T-cell (primary cell): ENCODE data around the gene TMEM60. TPM values are rescaled to one million over a fixed set of nuclear protein-coding genes. Genes with fewer than 3 reads are reported as not detected.
"Not testable (repeated sequence)": the region's sequence is repeated elsewhere in the genome, so short reads cannot be mapped to it uniquely, and the experiment has no call there.

Source experiments
- ATAC-seq, 4 experiments: fragments of 200-7000 bp in 3 of 4; fragments of 150-1000 bp in 1 of 4; cut with Tn5 transposase; replicated peaks in 1 of 4; 1 replicate in 3 of 4; 2 replicates in 1 of 4; pipeline ENCODE4 v1.10.0; 2021; ENCODE audit warnings: moderate library complexity in 3 of 4, mild to moderate bottlenecking in 2 of 4, moderate number of reproducible peaks in 1 of 4
- CTCF ChIA-PET, 2 donors: fragments of 300-600 bp; sonication (Branson Sonifier 250); formaldehyde crosslinking; loops; one replicate each; lab custom pipeline; 2022; ENCODE audit warnings: antibody characterized with exemption in 2 of 2; lab: Charles Lee
- POLR2A ChIA-PET, 2 donors: fragments of 300-600 bp; sonication (Branson Sonifier 250); formaldehyde crosslinking; loops; one replicate each; lab custom pipeline; 2022; ENCODE audit warnings: antibody characterized with exemption in 2 of 2; lab: Charles Lee
- DNase-seq, 35 experiments: peaks; one replicate each; pipeline versions ENCODE4 v3.0.0 to v3.0.0-alpha.2; 2013 to 2023
- H3K27ac ChIP-seq: one replicate; pipeline ENCODE4 v1.5.1; 2013; ENCODE audit warnings: low read length
- H3K27me3 ChIP-seq, 2 experiments: replicated peaks in 1 of 2; 1 replicate in 1 of 2; 2 replicates in 1 of 2; pipeline versions ENCODE4 v1.6.1 to v1.7.0; 2013; ENCODE audit warnings: low read length in 1 of 2, mixed read lengths in 1 of 2; ENCODE audit not compliant: control insufficient read depth in 2 of 2, insufficient read depth in 2 of 2; ENCODE audit errors: extremely low read depth in 1 of 2
- H3K36me3 ChIP-seq, 2 donors: 1 replicate in 1 of 2; 2 replicates in 1 of 2; pipeline versions ENCODE4 v1.6.1 to v1.7.0; 2013; ENCODE audit warnings: low read length in 1 of 2; ENCODE audit not compliant: control insufficient read depth in 2 of 2, insufficient read depth in 1 of 2; ENCODE audit errors: extremely low read depth in 1 of 2
- H3K4me1 ChIP-seq, 2 experiments: 1 replicate in 1 of 2; 2 replicates in 1 of 2; pipeline versions ENCODE4 v1.6.1 to v1.7.0; 2013; ENCODE audit warnings: low read length in 2 of 2, mixed read lengths in 1 of 2; ENCODE audit not compliant: insufficient read depth in 2 of 2, control insufficient read depth in 1 of 2; ENCODE audit errors: extremely low read depth in 1 of 2
- H3K4me3 ChIP-seq, 2 donors: 1 replicate in 1 of 2; 2 replicates in 1 of 2; pipeline versions ENCODE4 v1.5.1 to v1.7.0; 2013; ENCODE audit warnings: mild to moderate bottlenecking in 2 of 2, low read length in 1 of 2, moderate library complexity in 1 of 2; ENCODE audit not compliant: control insufficient read depth in 1 of 2; ENCODE audit errors: extremely low read depth in 1 of 2
- H3K9me3 ChIP-seq: 2 replicates; pipeline ENCODE4 v1.7.0; 2013
- H3K27ac Mint-ChIP-seq, 2 donors: one replicate each; pipeline ENCODE4 v1.8.0; 2020 to 2021; ENCODE audit warnings: mild to moderate bottlenecking in 2 of 2, mixed read lengths in 2 of 2
- H3K27me3 Mint-ChIP-seq, 2 donors: one replicate each; pipeline ENCODE4 v1.8.0; 2021 to 2022; ENCODE audit warnings: mixed read lengths in 2 of 2
- H3K36me3 Mint-ChIP-seq: one replicate; pipeline ENCODE4 v1.8.0; 2021; ENCODE audit warnings: mixed read lengths
- H3K4me1 Mint-ChIP-seq, 3 donors: one replicate each; pipeline ENCODE4 v1.8.0; 2020 to 2022; ENCODE audit warnings: mixed read lengths in 3 of 3, mild to moderate bottlenecking in 1 of 3
- H3K4me3 Mint-ChIP-seq, 3 donors: one replicate each; pipeline ENCODE4 v1.8.0; 2020 to 2022; ENCODE audit warnings: mild to moderate bottlenecking in 3 of 3, mixed read lengths in 3 of 3, moderate library complexity in 3 of 3
- H3K9me3 Mint-ChIP-seq, 3 donors: one replicate each; pipeline ENCODE4 v1.8.0; 2020 to 2022; ENCODE audit warnings: mixed read lengths in 3 of 3
- WGBS: methylation state at CpG from one replicate; pipeline ENCODE4 v1.1.5; 2013; ENCODE audit warnings: missing lambda C conversion rate; ENCODE audit not compliant: insufficient coverage; 5-methylcytosine and 5-hydroxymethylcytosine counted together
- total RNA-seq, 35 experiments: library from RNA in 6 of 35; stranded (reverse) in 6 of 35; fragments of 120-200 nt in 1 of 35; gene quantifications; one replicate each; pipeline versions ENCODE4 v1.2.1 to v1.2.4 and lab custom pipeline; 2013 to 2026

TMEM60 gene
- total RNA-seq, 5 donors from 2014 or later (not counting 1 experiment from before 2014, with no cell fraction given), result 3.6 to 13.0 (median 10.6) TPM

DNA sequence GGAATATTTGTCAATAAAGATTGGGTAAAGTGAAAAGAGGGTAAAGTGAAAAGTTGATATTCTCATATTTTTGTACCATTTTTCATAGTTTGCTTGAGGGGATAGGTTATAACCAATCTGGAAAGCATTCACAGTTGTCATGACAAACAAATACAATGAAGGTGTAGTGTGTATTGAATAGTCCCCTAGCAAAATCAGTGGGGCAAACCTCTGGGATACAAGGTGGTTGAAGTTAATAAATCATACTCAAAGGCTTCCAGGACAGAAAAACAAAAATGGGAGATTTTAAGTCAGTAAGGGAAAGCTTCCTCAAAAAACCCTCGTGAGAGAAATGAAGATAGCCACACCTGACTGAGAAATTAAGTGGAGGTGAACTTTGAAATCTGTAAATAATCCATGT, 39.7 kb upstream of the TMEM60 start:
- CTCF ChIA-PET, result no interaction called here
- ATAC-seq (no peak), DNase-seq (no peak)
- Mint-ChIP-seq H3K36me3 (peaks cover 11% of the 10 kb centered on the region), H3K4me1 (peaks cover 22 to 47% (median 33%) of the 10 kb centered on the region in 3 donors), H3K27ac (no peak overlapping the region), H3K9me3 (no peaks in the 10 kb centered on the region), H3K27me3 (no peaks in the 10 kb centered on the region), H3K4me3 (no peak overlapping the region)
- POLR2A ChIA-PET, result no interaction called here
- Histone ChIP-seq H3K4me3 (no peak overlapping the region), H3K27me3 (no peaks in the 10 kb centered on the region), H3K4me1 (peaks cover 0 to 7% of the 10 kb centered on the region in 2 experiments), H3K36me3 (peaks cover 2 to 5% of the 10 kb centered on the region in 2 donors), H3K27ac (no peak overlapping the region), H3K9me3 (no peaks in the 10 kb centered on the region)
- 83% methylated on average over 1 of the region's 1 CpG for WGBS

DNA sequence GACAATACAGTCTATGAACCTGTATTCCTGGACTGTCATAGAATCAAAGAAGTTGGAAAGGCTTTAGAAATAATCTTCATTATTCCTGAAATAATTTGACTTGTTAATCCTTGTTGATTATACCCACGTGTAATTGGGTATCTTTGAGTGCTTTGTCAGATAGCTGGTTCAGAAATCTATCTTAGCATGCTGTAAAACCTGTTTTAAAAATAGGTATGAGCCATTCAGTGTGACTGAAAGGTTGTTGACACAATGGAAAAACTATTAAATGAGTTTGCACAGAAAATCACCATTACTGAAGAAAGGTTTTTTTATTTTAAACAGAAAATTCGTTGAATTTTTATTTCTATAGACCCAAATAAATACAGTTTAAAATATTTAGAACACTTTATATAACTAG, 39.0 kb upstream of the TMEM60 start:
- no peak overlapping the region for H3K4me3 ChIP-seq
- no peak for DNase-seq
- H3K4me1 Mint-ChIP-seq, result peaks cover 26 to 47% (median 37%) of the 10 kb centered on the region in 3 donors
- H3K27ac ChIP-seq, result no peak overlapping the region
- H3K36me3 Mint-ChIP-seq, result peaks cover 8% of the 10 kb centered on the region
- POLR2A ChIA-PET, result interaction anchor here in 1 of 2 donors (0.5 kb wide), 1 partner anchor 33 kb away, joined by 3 read pairs; no protein-coding TSS in a partner anchor
- H3K9me3 ChIP-seq, result no peaks in the 10 kb centered on the region
- ATAC-seq, result no peak
- H3K27me3 ChIP-seq, result no peaks in the 10 kb centered on the region
- no CpG with 5 or more reads among the region's 2 CpGs for WGBS
- peaks cover 2 to 5% of the 10 kb centered on the region in 2 donors for H3K36me3 ChIP-seq
- H3K27me3 Mint-ChIP-seq, result no peaks in the 10 kb centered on the region
- no peak overlapping the region for H3K27ac Mint-ChIP-seq
- CTCF ChIA-PET, result interaction anchor here in 1 of 2 donors (0.6 kb wide), 2 partner anchors 27 to 78 kb away, joined by 3 to 5 read pairs; no protein-coding TSS in a partner anchor
- peaks cover 0 to 7% of the 10 kb centered on the region in 2 experiments for H3K4me1 ChIP-seq
- no peak overlapping the region for H3K4me3 Mint-ChIP-seq
- no peaks in the 10 kb centered on the region for H3K9me3 Mint-ChIP-seq

DNA sequence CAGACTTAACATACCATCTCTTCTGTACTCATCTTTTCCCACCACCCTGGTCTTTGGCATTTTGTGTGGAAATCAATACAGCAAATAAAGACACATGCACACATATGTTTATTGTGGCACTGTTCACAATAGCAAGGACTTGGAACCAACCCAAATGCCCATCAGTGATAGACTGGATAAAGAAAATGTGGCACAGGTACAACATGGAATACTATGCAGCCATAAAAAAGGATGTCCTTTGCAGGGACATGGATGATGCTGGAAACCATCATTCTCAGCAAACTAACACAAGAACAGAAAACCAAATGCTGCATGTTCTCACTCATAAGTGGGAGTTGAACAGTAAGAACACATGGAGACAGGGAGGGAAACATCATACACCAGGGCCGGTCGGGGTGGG, 38.2 kb upstream of the TMEM60 start:
- H3K4me1 ChIP-seq, H3K27me3 Mint-ChIP-seq, H3K27ac ChIP-seq, ATAC-seq, H3K27ac Mint-ChIP-seq, H3K36me3 Mint-ChIP-seq, DNase-seq, H3K36me3 ChIP-seq, H3K9me3 ChIP-seq, H3K9me3 Mint-ChIP-seq, H3K27me3 ChIP-seq, H3K4me3 Mint-ChIP-seq, H3K4me3 ChIP-seq, CTCF ChIA-PET: not testable (repeated sequence)
- H3K4me1 Mint-ChIP-seq, result peaks cover 29 to 55% (median 45%) of the 10 kb centered on the region in 3 donors
- POLR2A ChIA-PET, result interaction anchor here in 1 of 2 donors (0.5 kb wide), 1 partner anchor 33 kb away, joined by 3 read pairs; no protein-coding TSS in a partner anchor
- 100% methylated on average over 1 of the region's 2 CpGs for WGBS

DNA sequence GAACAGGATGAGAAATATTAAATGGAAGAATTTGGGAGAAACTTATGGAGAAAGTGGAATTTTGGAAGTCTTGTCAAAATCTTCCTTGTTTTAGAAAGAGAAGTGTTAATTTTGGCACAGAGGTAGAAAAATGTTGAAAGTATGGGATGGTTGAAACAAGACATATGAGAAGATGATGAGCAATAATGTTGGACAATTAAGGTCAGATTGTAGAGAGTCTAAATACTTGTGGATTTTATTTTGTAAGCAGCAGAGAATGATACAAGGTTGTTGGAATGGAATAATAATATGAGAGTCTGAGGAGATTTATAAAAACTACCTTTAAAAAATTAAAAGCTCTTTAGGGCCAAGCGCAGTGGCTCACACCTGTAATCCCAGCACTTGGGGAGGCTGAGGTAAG, 34.9 kb upstream of the TMEM60 start:
- Histone ChIP-seq H3K9me3 (no peaks in the 10 kb centered on the region), H3K4me3 (no peak overlapping the region), H3K27me3 (no peaks in the 10 kb centered on the region), H3K36me3 (peaks cover 2 to 3% of the 10 kb centered on the region in 2 donors), H3K27ac (no peak overlapping the region), H3K4me1 (peaks cover 6 to 7% of the 10 kb centered on the region in 2 experiments)
- ChIA-PET POLR2A (no interaction called here), CTCF (no interaction called here)
- Mint-ChIP-seq H3K27ac (peak overlapping the region in 1 of 2 donors; percentile 63), H3K27me3 (no peaks in the 10 kb centered on the region), H3K36me3 (no peaks in the 10 kb centered on the region), H3K4me1 (peaks cover 44 to 64% (median 56%) of the 10 kb centered on the region in 3 donors), H3K9me3 (no peaks in the 10 kb centered on the region), H3K4me3 (peak overlapping the region in 1 of 3 donors; percentile 7)
- no peak for DNase-seq
- WGBS, result no CpG with 5 or more reads among the region's 1 CpG
- no peak for ATAC-seq

DNA sequence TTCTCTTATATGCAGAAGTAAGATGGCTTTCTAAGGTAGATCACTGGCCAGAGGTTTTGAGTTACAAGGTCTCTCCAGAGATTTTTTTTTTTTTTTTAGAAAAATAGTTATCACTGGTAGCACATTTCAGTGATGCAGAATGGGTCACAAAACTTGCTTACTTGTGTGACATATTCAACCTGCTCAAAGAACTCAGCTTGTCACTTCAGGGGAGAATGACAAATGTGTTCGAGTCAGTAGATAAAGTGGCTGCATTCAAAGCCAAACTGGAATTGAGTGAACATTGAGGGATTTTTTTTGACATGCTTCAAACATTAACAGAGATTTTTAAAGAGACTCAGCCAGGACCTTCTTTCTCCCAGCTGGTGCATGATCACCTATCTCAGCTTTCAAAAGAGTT, 33.7 kb upstream of the TMEM60 start:
- Mint-ChIP-seq H3K4me1 (peaks cover 47 to 64% (median 55%) of the 10 kb centered on the region in 3 donors), H3K9me3 (peaks cover 0 to under 1% (median 0%) of the 10 kb centered on the region in 3 donors), H3K36me3 (peaks cover under 1% of the 10 kb centered on the region), H3K27ac (peak overlapping the region; percentile 59 to 63), H3K27me3 (no peaks in the 10 kb centered on the region), H3K4me3 (peak overlapping the region in 1 of 3 donors; percentile 66)
- no peak for ATAC-seq
- WGBS, result no CpG with 5 or more reads among the region's 1 CpG
- ChIA-PET POLR2A (interaction anchor here (0.6 to 0.7 kb wide), 2 partner anchors 33 to 133 kb away, joined by 3 to 5 read pairs; partner anchors contain the start of genes PHTF2 (in 1 of the 2) and TMEM60 (in 1 of the 2)), CTCF (interaction anchor here in 1 of 2 donors (0.7 kb wide), 1 partner anchor 17 kb away, joined by 3 read pairs; no protein-coding TSS in a partner anchor)
- H3K9me3 ChIP-seq, result no peaks in the 10 kb centered on the region
- H3K4me1 ChIP-seq, result peaks cover 7 to 9% of the 10 kb centered on the region in 2 experiments
- H3K27ac ChIP-seq, result peak overlapping the region; percentile 35
- no peaks in the 10 kb centered on the region for H3K27me3 ChIP-seq
- no peak for DNase-seq
- H3K36me3 ChIP-seq, result peaks cover 2 to 3% of the 10 kb centered on the region in 2 donors
- H3K4me3 ChIP-seq, result peak overlapping the region in 1 of 2 donors; percentile 3

DNA sequence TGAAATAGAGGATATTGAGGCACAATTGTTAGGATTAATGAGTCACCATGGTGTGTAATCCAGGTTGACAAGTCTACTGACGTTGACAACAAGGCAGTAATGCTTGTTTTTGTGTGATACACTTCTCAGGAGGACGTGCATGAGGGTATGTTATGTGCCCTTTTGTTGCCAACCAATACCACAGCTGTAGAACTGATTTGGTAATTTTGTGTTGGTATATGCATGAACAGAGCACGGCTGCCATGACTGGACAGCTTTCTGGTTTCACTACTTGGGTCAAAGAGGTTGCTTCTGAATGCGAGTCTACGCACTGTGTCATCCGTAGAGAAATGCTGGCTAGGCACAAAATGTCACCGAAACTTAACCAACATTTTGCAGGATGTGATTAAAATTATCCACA, 33.2 kb upstream of the TMEM60 start:
- Histone ChIP-seq H3K9me3 (no peaks in the 10 kb centered on the region), H3K27me3 (no peaks in the 10 kb centered on the region), H3K4me1 (peaks cover 7 to 9% of the 10 kb centered on the region in 2 experiments), H3K36me3 (peaks cover 1 to 3% of the 10 kb centered on the region in 2 donors), H3K4me3 (peak overlapping the region in 1 of 2 donors; percentile 3), H3K27ac (peak overlapping the region; percentile 35)
- ChIA-PET CTCF (interaction anchor here in 1 of 2 donors (0.7 kb wide), 1 partner anchor 16 kb away, joined by 3 read pairs; no protein-coding TSS in a partner anchor), POLR2A (interaction anchor here in 1 of 2 donors (0.7 kb wide), 1 partner anchor 33 kb away, joined by 5 read pairs; the partner anchor contains the start of genes PHTF2 and TMEM60)
- Mint-ChIP-seq H3K9me3 (peaks cover 0 to 5% (median 2%) of the 10 kb centered on the region in 3 donors), H3K27me3 (no peaks in the 10 kb centered on the region), H3K36me3 (peaks cover 5% of the 10 kb centered on the region), H3K4me3 (peak overlapping the region in 1 of 3 donors; percentile 66), H3K27ac (peak overlapping the region; percentile 59 to 63), H3K4me1 (peaks cover 51 to 67% (median 60%) of the 10 kb centered on the region in 3 donors)
- DNase-seq (peak in 1 of 35 experiments; percentile 10), ATAC-seq (peak in 2 of 4 experiments; percentile 16 to 40)
- 64% methylated on average over 3 of the region's 7 CpGs for WGBS
